WTC11 (cell line): ENCODE data around the gene PTPRS.

Source experiments
- ATF6 ChIP-seq: sonication (generic); formaldehyde crosslinking; IDR thresholded peaks from 2 replicates; pipeline ENCODE4 v1.8.1; 2023; ENCODE audit warnings: mild to moderate bottlenecking, missing genetic modification reagents
- CREM ChIP-seq: sonication (generic); formaldehyde crosslinking; IDR thresholded peaks from 2 replicates; pipeline ENCODE4 v1.8.1; 2022; ENCODE audit warnings: mild to moderate bottlenecking, missing genetic modification reagents, moderate library complexity
- CTCF ChIP-seq: fragments of 200-600 bp; IDR thresholded peaks from 2 replicates; pipeline ENCODE4 v1.8.0; 2022; ENCODE audit warnings: antibody characterized with exemption
- MAX ChIP-seq: sonication (generic); formaldehyde crosslinking; IDR thresholded peaks from 2 replicates; pipeline ENCODE4 v1.8.0; 2022; ENCODE audit warnings: mild to moderate bottlenecking, missing genetic modification reagents
- ZNF121 ChIP-seq: sonication (generic); formaldehyde crosslinking; IDR thresholded peaks from 2 replicates; pipeline ENCODE4 v1.8.0; 2023; ENCODE audit warnings: missing genetic modification reagents

- TF ChIP-seq CREM (no peak), MAX (no peak), ATF6 (CRISPR knock-in tag) (no peak), CTCF (no peak), ZNF121 (CRISPR knock-in tag) (no peak)
These were observed 5.0 kb downstream of the PTPRS start for GRCh38 chr19:5335593-5335992.
